Stimulated activated CD4-positive, alpha-beta T cell treated with anti-CD3 and anti-CD28 coated beads, TNF-alpha, amount 100 ng/mL, for 1 hour (primary cell): ENCODE results near the gene ZNF266.

ENCODE experiments used
- DNase-seq, 3 donors: peaks; one replicate each; pipeline ENCODE4 v3.0.0-alpha.2; 2020; ENCODE audit warnings: low read depth in 3 of 3, low spot score in 1 of 3

Gene ZNF266

DNA sequence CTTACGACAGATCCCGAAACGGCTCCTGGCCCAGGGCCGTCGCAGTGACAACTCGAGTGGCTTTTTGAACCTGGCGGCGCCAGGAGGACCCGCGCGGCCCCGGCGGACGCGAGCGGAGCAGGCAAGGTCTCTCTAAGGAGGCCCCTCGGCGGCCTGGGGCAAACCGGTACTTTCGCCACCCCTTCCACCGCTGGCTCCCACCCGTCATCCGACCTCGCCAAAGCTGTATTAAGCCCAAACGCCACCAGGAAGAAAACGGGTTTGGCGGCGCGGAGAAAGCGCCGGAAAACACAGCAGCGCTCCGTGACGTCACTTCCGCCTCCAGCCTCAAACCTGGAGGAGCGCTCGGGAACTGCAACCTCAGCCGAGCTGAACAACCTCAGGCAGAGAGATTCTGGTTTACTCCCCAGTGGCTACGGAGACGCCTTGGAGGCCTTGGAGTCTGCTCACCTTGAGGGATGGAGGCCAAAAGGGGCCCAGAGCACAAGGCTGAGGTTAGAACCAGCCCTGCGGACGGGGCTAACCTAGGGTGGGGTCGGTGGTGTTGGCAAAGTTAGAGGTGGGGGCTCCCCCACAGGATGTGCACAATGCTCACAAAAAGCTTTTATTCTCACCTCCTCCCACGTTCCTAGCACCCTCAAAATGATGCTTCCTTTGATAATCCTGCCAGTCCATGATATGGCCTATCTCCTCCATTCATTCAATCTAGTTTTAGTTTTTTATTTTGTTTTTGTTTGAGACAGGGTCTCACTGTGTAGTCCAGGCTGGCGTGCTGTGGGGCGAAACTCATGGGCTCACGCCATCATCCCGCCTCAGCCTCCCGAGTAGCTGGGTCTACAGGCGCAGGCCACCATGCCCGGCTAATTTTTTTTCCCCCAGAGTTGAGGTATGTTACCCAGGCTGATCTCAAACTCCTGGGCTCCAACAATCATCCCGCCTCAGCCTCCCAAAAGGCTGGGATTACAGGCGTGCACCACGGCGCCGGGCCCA is at the start of gene ZNF266:
Gene ZNF266, minus strand, starts transcription at position 295 of the 990 bp plus-strand sequence. CDS start 15,484 bp downstream, outside the sequence.
- DNase-seq: peak; percentile 71 to 86 (median 77)

DNA sequence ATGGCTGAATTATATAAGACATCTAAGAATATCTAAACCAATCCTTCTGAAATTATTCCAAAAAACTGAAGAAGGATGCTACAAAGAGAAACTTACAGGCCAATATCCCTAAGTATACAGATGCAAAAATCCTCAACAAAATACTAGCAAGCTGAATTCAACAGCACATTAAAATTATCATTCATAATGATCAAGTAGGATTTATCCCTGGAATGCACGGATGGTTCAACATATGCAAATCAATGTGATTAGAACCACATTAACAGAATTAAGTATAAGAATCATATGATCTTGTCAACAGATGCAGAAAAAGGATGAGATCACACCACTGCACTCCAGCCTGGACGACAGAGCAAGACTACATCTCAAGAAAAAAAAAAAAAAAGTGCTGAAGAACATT is 49.8 kb upstream of the ZNF266 start:
- DNase-seq: no peak

DNA sequence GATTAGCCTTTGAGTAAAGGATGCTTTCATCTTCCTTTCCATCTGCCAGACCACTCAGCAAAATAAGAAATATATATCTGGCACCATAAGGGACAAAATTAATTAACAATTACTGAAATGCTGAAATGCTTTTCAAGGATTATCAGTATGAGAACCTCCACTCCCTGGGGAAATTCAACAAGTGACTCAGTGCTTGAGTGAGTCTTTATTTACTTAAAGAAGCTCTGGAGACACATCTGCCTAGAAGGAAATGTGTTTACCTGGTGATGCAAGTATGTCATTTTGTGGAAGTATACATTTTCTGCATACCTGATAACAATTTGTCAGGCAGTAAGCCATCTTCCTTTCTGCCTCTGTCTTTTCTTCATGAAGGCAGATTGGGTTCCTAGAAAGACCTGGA is 39.6 kb upstream of the ZNF266 start:
- DNase-seq: no peak

DNA sequence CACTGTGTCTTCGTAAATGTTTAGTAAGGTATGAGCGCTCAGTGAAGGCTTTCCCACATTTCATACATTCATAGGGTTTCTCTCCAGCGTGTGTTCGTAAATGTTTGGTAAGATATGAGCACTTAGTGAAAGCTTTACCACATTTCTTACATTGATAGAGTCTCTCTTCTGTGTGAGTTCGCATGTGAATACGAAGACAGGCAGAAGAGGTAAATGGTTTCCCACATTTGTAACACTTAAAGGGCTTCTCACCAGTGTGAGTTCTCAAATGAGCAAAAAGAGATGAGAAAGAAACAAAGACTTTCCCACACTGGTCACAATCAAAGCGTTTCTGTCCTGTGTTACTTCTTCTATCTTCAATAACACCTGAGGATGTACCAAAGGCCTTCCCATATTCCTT is 31.8 kb upstream of the ZNF266 start:
- DNase-seq: no peak

DNA sequence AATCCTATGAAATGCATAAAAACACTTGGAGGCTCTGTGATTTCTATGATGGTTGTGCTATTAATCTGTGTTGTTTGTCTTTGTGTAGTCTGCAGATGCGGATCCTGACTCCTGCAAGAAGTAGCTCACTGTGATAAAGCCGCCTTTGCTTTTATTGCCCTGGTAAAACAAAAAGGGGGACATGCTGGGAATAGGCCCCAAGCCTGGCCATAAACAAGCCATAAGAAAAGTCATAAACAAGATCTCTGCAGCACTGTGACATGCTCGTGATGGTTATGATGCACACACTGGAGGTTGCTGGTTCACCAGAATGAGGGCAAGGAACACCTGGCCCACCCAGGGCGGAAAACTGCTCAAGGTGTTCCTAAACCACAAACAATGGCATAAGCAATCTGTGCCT is 26.6 kb upstream of the ZNF266 start:
- no peak for DNase-seq

DNA sequence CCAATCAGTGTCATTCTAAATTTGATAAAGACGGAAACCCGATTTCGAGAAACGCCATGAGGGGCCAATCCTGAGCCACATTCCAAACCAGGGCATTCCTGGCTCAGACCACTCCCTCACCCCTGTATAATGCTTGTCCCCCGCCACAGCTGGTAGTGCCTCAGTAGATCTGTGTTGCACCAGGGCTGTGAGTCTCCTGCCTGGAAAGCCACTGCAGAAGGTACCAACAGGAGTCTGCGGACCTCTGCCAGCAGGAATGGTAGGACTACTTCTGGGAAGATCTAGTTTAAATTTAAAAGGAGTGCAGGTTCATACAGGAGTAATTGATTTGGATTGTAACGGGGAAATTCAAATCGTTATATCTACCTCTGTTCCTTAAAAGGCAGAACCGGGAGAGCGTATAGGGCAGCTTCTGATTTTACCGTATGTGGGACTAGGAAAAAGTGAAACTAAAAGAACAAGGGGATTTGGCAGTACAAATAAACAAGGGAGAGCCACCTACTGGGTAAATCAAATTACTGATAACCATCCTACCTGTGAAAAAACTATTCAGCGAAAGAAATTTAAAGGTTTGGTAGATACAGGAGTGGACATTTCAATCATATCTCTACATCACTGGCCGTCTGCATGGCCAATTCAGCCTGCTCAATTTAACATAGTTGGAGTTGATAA is 20.8 kb upstream of the ZNF266 start:
- no peak for DNase-seq

DNA sequence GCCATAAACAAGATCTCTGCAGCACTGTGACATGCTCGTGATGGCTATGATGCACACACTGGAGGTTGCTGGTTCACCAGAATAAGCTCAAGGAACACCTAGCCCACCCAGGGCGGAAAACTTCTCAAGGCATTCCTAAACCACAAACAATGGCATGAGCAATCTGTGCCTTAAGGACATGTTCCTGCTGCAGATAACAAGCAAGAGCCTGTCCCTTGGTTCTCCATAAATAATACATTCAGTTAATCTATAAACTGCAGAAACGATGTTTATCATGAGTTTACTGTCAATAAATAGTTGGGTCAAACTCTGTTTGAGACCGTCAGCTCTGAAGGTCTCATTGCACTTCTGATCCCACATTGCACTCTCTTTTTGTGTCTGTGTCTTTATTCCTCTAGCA is 18.6 kb upstream of the ZNF266 start:
- no peak for DNase-seq

DNA sequence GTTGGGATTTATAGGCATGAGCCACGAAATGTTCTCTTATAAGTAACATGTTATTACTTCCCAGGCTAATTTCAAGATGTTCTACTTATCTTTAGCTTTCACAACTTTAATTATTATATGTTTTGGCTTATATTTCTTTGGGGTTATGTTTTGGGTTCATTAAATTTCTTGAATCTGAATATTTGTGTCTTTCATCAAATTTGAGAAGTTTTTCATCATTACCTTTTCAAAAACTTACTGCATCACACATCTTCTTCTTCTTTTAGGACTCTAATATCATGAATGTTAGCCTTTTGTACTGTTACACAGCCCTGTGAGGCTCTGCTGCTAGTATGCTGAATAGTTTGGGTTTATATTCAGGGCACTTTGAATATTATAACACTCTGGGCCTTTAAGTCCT is 9.7 kb upstream of the ZNF266 start:
- DNase-seq: no peak

DNA sequence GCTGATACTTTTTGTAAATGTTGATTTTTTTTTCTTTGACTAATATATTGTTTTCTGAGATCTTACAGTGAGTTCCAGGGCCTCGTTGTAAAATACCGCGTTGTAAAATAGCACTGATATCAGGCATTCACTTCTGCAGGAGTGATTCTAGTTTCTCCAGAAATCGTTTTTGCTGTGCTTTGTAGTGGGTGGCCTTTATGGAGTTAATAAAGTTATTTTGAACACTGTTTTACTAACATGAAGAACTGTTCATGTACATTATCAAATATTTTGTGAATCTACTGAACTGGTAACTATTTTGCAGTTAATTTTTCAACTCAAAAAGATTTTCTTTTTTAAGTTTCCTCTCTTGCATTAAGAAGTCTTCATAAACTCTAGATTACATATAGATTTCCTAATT is 985 bp upstream of the ZNF266 start:
- no peak for DNase-seq

DNA sequence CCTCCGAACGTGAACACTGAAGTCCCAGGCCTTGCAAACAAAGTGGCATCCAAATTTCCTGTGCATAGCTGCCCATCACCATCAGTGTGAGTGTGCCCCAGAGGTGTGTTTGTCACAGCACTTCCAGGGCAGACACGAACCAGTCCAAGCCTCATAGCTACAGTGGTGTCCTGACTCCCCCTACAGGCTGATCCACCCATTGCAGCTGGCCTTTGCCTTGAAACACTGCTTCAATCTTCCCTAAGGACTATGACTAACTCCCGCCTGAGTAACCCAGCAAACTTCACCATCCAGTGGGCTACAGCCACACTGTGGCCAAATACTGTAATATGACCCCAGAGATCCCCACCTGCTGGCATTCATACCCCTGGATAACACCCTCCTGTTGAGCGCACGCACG is 3.9 kb downstream of the ZNF266 start:
- peak in 1 of 3 donors; percentile 23 for DNase-seq

DNA sequence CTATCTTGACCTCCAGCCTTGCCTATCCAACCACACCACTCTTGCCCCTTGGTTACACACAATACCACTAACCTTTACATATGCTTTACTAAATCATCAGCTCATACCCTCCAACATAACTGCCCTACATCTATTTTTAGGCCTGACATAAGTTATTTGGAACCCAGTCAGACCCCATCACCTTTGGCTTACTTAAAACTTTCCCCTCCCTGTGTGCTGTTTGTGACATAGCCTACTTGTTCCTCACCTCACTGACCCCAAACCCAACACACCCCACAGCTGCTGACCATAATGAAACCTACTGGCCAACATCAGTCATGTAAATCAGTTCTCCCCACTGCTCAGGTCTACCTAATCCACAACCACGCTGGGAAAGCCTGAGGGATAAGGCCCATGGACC is 4.9 kb downstream of the ZNF266 start:
- DNase-seq: no peak

DNA sequence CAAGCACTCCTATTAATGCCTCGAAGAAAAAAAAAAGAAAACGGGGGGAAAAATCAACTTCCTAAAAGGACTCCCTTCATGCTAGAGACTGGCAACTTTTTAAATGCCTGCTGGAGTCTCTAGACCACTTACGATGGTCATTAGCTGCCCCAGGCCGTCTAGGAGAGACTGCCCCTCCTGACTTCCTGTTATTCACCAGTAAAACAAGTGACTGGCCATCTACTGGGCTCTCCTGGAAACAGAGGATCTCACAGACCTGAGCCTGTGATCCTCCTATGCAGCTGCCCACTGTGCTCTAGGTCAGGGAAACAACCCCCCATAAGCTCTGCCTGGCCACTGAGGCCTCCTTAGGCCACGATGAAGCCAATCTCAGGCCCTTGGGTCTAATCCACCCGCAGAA is 7.4 kb downstream of the ZNF266 start:
- DNase-seq: no peak

DNA sequence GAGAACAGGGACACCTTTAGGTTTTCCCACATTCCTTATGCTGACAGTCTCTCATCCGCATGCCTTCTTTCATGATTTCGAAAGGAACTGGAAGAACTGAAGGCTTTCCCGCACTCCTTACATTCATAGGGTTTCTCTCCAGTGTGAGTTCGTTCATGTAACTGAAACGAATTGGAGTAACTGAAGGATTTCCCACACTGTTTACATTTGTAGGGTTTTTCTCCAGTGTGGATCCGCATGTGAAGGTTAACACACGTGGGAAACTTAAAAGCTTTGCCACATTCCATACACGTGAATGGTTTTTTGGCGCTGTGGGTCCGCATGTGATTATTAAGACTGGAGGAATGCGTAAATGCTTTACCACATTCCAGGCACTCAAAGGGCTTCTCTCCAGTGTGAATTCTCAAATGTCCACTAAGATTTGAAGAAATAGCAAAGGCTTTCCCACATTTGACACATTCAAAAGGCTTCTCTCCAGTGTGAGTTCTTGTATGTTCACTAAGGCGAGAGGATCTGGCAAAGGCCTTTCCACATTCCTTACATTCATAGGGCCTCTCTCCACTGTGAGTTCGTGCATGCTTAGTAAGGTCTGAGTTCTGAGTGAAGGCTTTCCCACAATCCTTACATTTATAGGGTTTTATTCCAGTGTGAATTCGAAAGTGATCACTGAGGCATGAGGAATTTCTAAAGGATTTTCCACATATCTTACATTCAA is 22.0 kb downstream of the ZNF266 start:
- DNase-seq: no peak

DNA sequence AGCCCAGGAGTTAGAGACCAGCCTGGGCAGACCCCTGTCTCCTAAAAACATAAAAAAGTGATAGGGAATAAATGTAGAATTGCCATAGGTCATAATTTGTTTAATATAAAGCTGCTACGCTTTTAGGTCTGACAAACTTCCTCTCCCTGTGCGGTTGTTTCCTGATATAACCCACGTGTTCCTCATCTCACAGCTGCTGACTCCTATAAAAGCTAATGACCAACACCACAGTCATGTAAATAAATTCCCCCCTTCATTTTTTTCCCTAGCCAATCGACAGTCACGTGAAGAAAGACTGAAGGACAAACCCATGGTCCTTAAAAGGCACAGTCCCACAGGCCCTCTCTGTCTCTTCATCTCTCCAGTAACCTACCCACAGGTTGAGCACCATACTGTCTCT is 27.5 kb downstream of the ZNF266 start:
- no peak for DNase-seq

DNA sequence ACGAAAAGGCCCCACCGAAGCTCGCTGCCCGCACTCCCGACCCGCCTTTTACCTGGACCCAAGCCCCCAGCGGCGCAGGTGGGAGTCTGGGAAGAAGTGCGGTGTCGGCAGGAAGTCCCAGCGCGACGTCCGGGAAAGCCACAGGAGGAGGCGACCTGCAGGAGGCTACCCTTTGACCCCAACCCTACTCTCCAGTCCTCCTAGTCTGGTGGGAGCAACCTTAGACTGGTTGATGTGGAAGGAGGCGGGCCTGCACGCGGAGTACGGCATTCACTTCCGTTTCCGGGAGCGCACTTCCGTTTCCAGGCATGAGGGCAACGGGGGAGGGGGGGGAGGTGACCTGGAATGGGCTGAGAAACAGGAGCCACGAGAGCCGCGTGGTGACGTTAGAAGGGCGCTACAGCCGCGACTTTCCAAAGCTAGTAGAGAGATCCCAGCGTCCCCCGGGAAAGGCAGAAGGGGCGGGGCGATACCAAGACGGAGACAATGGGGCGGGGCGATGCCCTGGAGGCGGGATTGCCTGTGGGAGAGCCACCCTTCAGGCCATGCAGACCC is 28.5 kb downstream of the ZNF266 start:
- DNase-seq: peak in 2 of 3 donors; percentile 0 to 33

DNA sequence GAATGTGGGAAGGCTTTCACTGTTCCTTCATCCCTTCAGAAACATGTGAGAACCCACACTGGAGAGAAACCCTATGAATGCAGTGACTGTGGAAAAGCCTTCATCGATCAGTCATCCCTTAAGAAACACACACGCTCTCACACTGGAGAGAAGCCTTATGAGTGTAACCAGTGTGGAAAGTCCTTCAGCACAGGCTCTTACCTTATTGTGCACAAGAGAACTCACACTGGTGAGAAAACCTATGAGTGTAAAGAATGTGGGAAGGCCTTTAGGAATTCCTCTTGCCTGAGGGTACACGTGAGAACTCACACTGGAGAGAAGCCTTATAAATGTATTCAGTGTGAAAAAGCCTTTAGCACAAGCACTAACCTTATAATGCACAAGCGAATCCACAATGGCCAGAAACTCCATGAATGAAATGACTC is 54.0 kb downstream of the ZNF266 start:
- no peak for DNase-seq

DNA sequence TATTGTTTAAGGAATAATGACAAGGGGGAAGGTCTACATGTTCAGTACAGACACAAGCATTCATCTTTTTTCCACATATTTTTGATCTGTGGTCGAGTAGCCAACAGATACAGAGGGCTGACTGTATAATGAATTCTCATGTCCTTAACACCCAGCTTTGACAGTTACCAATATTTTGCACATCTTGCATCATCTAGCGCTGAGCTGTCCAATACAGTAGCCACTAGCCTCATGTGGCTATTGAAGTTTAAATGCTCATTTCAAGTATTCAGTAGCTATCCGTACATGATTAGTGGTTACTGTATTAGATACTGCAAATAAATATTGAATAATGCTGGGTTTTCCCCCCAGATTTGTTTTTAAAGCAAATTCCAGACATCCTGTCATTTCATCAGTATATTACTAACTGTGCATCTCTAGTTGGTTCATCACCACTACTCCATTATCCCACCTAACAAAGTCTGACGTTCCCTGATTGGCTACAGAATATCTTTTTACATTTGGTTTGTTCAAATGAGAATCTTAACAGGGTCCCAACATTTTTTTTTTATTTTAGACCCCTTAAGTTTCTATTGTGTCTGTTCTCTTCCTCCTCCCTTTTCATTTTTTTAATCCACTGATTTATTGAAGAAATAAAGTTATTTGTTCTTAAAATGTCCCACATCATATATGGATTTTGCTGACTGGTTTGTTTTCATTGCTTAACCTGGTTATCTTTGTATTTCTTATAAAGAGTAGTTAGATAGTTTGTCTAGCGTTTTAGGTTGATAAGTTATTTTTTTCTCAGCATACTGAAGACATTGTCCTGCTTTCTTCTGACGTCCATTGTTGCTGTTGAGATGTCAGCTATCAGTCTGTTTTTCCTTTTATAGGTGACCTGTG is 64.4 kb downstream of the ZNF266 start:
- DNase-seq: no peak

DNA sequence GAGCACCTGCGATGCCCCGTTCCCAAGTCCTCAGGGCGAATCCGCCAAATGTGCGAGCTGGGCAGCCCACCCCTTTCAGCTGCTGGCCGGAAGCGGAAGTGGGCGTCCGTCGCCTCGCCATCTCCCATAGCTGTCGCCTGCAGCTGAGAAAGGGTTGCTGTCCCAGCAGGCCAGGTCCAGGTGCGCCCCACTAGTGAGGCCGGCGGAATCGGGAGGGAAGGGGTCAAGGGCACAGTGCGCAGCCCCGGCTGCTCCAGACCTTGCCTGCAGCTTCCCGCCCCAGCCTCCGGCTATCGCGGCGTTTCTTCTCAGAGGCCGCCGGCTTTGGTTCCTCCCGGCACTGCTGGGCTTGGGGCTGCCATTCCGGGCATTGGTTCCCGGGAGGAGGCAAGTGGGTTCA is 72.5 kb downstream of the ZNF266 start, which contains the start of gene ZNF177:
Gene ZNF177, plus strand, starts transcription at position 109 of the 400 bp plus-strand sequence. CDS start 15,299 bp downstream, outside the sequence.
- DNase-seq: no peak
